Glutamatergic neuron (in vitro differentiated cells): ENCODE measurements around the gene TAF1D. TPM values are rescaled to one million over a fixed set of nuclear protein-coding genes. Genes with fewer than 3 reads are reported as not detected.

Source experiments
- DNase-seq: peaks from one replicate; pipeline ENCODE4 v3.0.0; 2022
- H3K27ac Mint-ChIP-seq: one replicate; pipeline ENCODE4 v1.8.0; 2020; ENCODE audit warnings: mild to moderate bottlenecking, mixed read lengths, inconsistent platforms; ENCODE audit not compliant: unreplicated experiment
- H3K27me3 Mint-ChIP-seq: one replicate; pipeline ENCODE4 v1.8.0; 2020; ENCODE audit warnings: mild to moderate bottlenecking, moderate library complexity, mixed read lengths, inconsistent platforms; ENCODE audit not compliant: unreplicated experiment
- H3K36me3 Mint-ChIP-seq: one replicate; pipeline ENCODE4 v1.8.0; 2020; ENCODE audit warnings: mild to moderate bottlenecking, mixed read lengths, inconsistent platforms; ENCODE audit not compliant: unreplicated experiment
- H3K4me1 Mint-ChIP-seq: one replicate; pipeline ENCODE4 v1.8.0; 2020; ENCODE audit warnings: mild to moderate bottlenecking, low read depth, mixed read lengths, inconsistent platforms; ENCODE audit not compliant: unreplicated experiment
- H3K4me3 Mint-ChIP-seq: one replicate; pipeline ENCODE4 v1.8.0; 2020; ENCODE audit warnings: mild to moderate bottlenecking, mixed read lengths, inconsistent platforms; ENCODE audit not compliant: unreplicated experiment
- H3K9me3 Mint-ChIP-seq: one replicate; pipeline ENCODE4 v1.8.0; 2020; ENCODE audit warnings: mild to moderate bottlenecking, moderate library complexity, mixed read lengths, inconsistent platforms; ENCODE audit not compliant: unreplicated experiment
- microRNA-seq: library from miRNA; unstranded; fragments of <30 nt; microRNA quantifications from one replicate; pipeline ENCODE4, GENCODE V29; 2020; ENCODE audit not compliant: unreplicated experiment
- total RNA-seq: library from RNA; stranded (reverse); fragmentation: NEBNext Ultra II Directional; extraction: Animal tissue kit (Norgen Biotek cat#: 25700); gene quantifications from one replicate; pipeline ENCODE4 v1.2.1, GENCODE V29; 2021; ENCODE audit not compliant: unreplicated experiment
- TF ChIP-seq, protein P1 (sequence below): fragments of 200-600 bp; sonication (generic); IDR thresholded peaks from one replicate; pipeline ENCODE4 v1.5.0; 2021; ENCODE audit not compliant: partially characterized antibody, unreplicated experiment

TAF1D gene
- total RNA-seq, 1 donor from 2014 or later = 71.9 TPM

DNA sequence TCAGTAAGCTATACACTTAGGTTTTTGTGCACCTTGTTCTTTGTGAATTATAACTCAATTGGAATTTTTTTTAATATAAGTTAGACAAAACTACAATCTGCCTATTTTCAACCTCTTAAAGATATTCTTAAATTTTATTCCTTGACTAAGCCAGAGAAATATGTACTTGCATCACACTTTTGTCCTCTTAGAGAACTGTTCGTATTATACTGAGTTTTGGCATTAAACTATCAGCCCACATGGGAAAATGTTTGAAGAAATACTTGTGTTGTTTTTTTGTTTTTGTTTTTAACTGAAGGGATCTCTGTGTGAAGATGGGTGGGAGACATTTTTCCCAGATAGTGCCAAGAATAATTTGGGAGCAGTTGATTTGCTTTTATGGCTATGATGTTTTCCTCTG lies 54.5 kb downstream of the TAF1D start:
- TF ChIP-seq, protein P1, sequence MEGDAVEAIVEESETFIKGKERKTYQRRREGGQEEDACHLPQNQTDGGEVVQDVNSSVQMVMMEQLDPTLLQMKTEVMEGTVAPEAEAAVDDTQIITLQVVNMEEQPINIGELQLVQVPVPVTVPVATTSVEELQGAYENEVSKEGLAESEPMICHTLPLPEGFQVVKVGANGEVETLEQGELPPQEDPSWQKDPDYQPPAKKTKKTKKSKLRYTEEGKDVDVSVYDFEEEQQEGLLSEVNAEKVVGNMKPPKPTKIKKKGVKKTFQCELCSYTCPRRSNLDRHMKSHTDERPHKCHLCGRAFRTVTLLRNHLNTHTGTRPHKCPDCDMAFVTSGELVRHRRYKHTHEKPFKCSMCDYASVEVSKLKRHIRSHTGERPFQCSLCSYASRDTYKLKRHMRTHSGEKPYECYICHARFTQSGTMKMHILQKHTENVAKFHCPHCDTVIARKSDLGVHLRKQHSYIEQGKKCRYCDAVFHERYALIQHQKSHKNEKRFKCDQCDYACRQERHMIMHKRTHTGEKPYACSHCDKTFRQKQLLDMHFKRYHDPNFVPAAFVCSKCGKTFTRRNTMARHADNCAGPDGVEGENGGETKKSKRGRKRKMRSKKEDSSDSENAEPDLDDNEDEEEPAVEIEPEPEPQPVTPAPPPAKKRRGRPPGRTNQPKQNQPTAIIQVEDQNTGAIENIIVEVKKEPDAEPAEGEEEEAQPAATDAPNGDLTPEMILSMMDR = no peak
- DNase-seq = no peak
- no peak overlapping the region for H3K27ac Mint-ChIP-seq
- no peak overlapping the region for H3K4me3 Mint-ChIP-seq
- no peaks in the 10 kb centered on the region for H3K4me1 Mint-ChIP-seq
- H3K9me3 Mint-ChIP-seq = no peaks in the 10 kb centered on the region
- H3K36me3 Mint-ChIP-seq = no peaks in the 10 kb centered on the region
- no peaks in the 10 kb centered on the region for H3K27me3 Mint-ChIP-seq

DNA sequence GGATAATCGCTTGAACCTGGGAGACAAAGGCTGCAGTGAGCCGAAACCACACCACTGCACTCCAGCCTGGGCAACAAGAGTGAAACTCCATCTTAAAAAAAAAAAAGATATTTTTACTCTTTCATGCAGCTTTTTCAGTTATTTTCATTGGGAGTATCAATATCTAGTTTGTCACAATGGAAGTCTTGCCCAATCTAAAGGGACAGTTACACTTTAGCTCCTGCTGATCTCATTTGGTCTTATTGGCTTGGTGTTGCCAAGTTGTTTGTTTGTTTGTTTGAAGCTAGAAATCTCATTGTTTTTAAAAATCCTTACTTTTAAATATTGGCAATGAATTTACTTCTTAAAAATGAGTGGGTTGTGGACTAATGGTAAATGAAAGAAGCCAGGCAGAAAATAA lies 55.1 kb downstream of the TAF1D start:
- Mint-ChIP-seq H3K4me1 (no peaks in the 10 kb centered on the region), H3K27me3 (no peaks in the 10 kb centered on the region), H3K27ac (no peak overlapping the region), H3K36me3 (no peaks in the 10 kb centered on the region), H3K9me3 (no peaks in the 10 kb centered on the region), H3K4me3 (no peak overlapping the region)
- TF ChIP-seq, protein P1 = no peak
- no peak for DNase-seq

Small RNA genes within 50 kb of the gene (microRNA-seq; reads per million reads assigned to microRNA genes)
- 26.3 reads per million, percentile 61 among the genes with 10 or more reads in this experiment for gene MIR1304

Other genes starting within 250 kb of the TAF1D start
- 3.0 TPM for gene SMCO4, start 198.1 kb downstream of the TAF1D start, total RNA-seq
- gene CEP295, start 79.8 kb downstream of the TAF1D start, total RNA-seq = 15.4 TPM
- gene C11orf54, start 177 bp upstream of the TAF1D start, total RNA-seq = 19.5 TPM
- gene MED17, start 42.8 kb upstream of the TAF1D start, total RNA-seq = 73.0 TPM
- 2.0 TPM for gene VSTM5, start 109.1 kb upstream of the TAF1D start, total RNA-seq